H9 (cell line): Measurements from ENCODE around the gene MDK. TPM values are rescaled to one million over a fixed set of nuclear protein-coding genes. Genes with fewer than 3 reads are reported as not detected.

Experiments used
- DNase-seq: peaks from one replicate; pipeline ENCODE4 v3.0.0-alpha.2; 2017
- H2AFZ ChIP-seq: one replicate; pipeline ENCODE4 v1.6.1; 2013; ENCODE audit warnings: mild to moderate bottlenecking, low read length, control low read depth, moderate library complexity
- H2AK5ac ChIP-seq: 2 replicates; pipeline ENCODE4 v1.6.1; 2013; ENCODE audit warnings: low read length, control low read depth, mixed read lengths; ENCODE audit not compliant: insufficient read length
- H2BK120ac ChIP-seq: one replicate; pipeline ENCODE4 v1.6.1; 2013; ENCODE audit warnings: low read depth, mild to moderate bottlenecking, low read length, control low read depth, inconsistent platforms; ENCODE audit not compliant: poor library complexity, severe bottlenecking
- H2BK12ac ChIP-seq: 2 replicates; pipeline ENCODE4 v1.6.1; 2013; ENCODE audit warnings: low read length, control low read depth, mixed read lengths, low read depth; ENCODE audit not compliant: insufficient read length
- H2BK15ac ChIP-seq: 2 replicates; pipeline ENCODE4 v1.6.1; 2013; ENCODE audit warnings: low read depth, low read length, control low read depth
- H2BK20ac ChIP-seq: one replicate; pipeline ENCODE4 v1.6.1; 2013; ENCODE audit warnings: low read depth, mild to moderate bottlenecking, low read length, control low read depth, inconsistent platforms; ENCODE audit not compliant: poor library complexity, severe bottlenecking
- H2BK5ac ChIP-seq: 2 replicates; pipeline ENCODE4 v1.6.1; 2013; ENCODE audit warnings: low read length, control low read depth, mixed read lengths; ENCODE audit not compliant: insufficient read length
- H3K14ac ChIP-seq: 2 replicates; pipeline ENCODE4 v1.6.1; 2013; ENCODE audit warnings: low read length, control low read depth; ENCODE audit not compliant: insufficient read depth
- H3K18ac ChIP-seq: 2 replicates; pipeline ENCODE4 v1.6.1; 2013; ENCODE audit warnings: low read depth, mild to moderate bottlenecking, mixed read lengths, low read length, control low read depth; ENCODE audit not compliant: insufficient read length
- H3K23ac ChIP-seq: 2 replicates; pipeline ENCODE4 v1.6.1; 2013; ENCODE audit warnings: low read length, control low read depth, mixed read lengths, low read depth; ENCODE audit not compliant: insufficient read length
- H3K23me2 ChIP-seq: 2 replicates; pipeline ENCODE4 v1.6.1; 2013; ENCODE audit warnings: low read depth, mild to moderate bottlenecking, mixed read lengths, low read length, control low read depth; ENCODE audit not compliant: insufficient read length, poor library complexity, severe bottlenecking
- H3K27ac ChIP-seq: 2 replicates; pipeline ENCODE4 v1.5.1; 2013; ENCODE audit warnings: low read length, control low read depth, mixed read lengths, low read depth; ENCODE audit not compliant: insufficient read length
- H3K27me3 ChIP-seq: 2 replicates; pipeline ENCODE4 v1.6.1; 2013; ENCODE audit warnings: low read length, control low read depth, inconsistent platforms; ENCODE audit not compliant: insufficient read depth
- H3K4ac ChIP-seq: 2 replicates; pipeline ENCODE4 v1.6.1; 2013; ENCODE audit warnings: low read depth, mild to moderate bottlenecking, control low read depth, inconsistent platforms, low read length, moderate library complexity
- H3K4me1 ChIP-seq: 2 replicates; pipeline ENCODE4 v1.6.1; 2013; ENCODE audit warnings: low read length, control low read depth, inconsistent platforms; ENCODE audit not compliant: insufficient read depth
- H3K4me2 ChIP-seq: 2 replicates; pipeline ENCODE4 v1.6.1; 2013; ENCODE audit warnings: low read length, control low read depth, mixed read lengths; ENCODE audit not compliant: insufficient read length, insufficient read depth
- H3K56ac ChIP-seq: 2 replicates; pipeline ENCODE4 v1.6.1; 2013; ENCODE audit warnings: low read depth, mild to moderate bottlenecking, mixed read lengths, low read length, control low read depth; ENCODE audit not compliant: insufficient read length
- H3K79me1 ChIP-seq: 2 replicates; pipeline ENCODE4 v1.6.1; 2013; ENCODE audit warnings: low read depth, mild to moderate bottlenecking, moderate library complexity, low read length, control low read depth, inconsistent platforms; ENCODE audit not compliant: insufficient read depth, poor library complexity, severe bottlenecking
- H3K79me2 ChIP-seq: 2 replicates; pipeline ENCODE4 v1.6.1; 2013; ENCODE audit warnings: low read length, control low read depth, inconsistent platforms; ENCODE audit not compliant: insufficient read depth
- H3K9ac ChIP-seq: 2 replicates; pipeline ENCODE4 v1.6.1; 2013; ENCODE audit warnings: low read length, control low read depth, mixed read lengths; ENCODE audit not compliant: insufficient read length; ENCODE audit errors: extremely low read depth
- H3K9me3 ChIP-seq: one replicate; pipeline ENCODE4 v1.6.1; 2013; ENCODE audit warnings: low read depth, low read length, inconsistent platforms; ENCODE audit not compliant: control insufficient read depth
- H3T11ph ChIP-seq: one replicate; pipeline ENCODE4 v1.6.1; 2013; ENCODE audit warnings: mild to moderate bottlenecking, low read length, control low read depth, inconsistent platforms
- H4K20me1 ChIP-seq: one replicate; pipeline ENCODE4 v1.6.1; 2013; ENCODE audit not compliant: control insufficient read depth, insufficient read length, insufficient read depth
- H4K5ac ChIP-seq: 2 replicates; pipeline ENCODE4 v1.6.1; 2013; ENCODE audit warnings: low read depth, mild to moderate bottlenecking, mixed read lengths, low read length, control low read depth; ENCODE audit not compliant: insufficient read length
- H4K8ac ChIP-seq: replicated peaks from 2 replicates; pipeline ENCODE4 v1.6.1; 2013; ENCODE audit warnings: low read length, control low read depth, mixed read lengths, low read depth; ENCODE audit not compliant: insufficient read length
- H4K91ac ChIP-seq: 2 replicates; pipeline ENCODE4 v1.6.1; 2013; ENCODE audit warnings: low read depth, mild to moderate bottlenecking, moderate library complexity, mixed read lengths, low read length, control low read depth; ENCODE audit not compliant: insufficient read length
- H3K27ac Mint-ChIP-seq, 3 experiments: 2 replicates in 2 of 3; 3 replicates in 1 of 3; pipeline ENCODE4 v1.8.0; 2020 to 2021; ENCODE audit warnings: mixed read lengths in 3 of 3, mild to moderate bottlenecking in 1 of 3, moderate library complexity in 1 of 3
- H3K27me3 Mint-ChIP-seq: 2 replicates; pipeline ENCODE4 v1.8.0; 2021; ENCODE audit warnings: low read depth, mild to moderate bottlenecking, moderate library complexity, mixed read lengths
- H3K36me3 Mint-ChIP-seq, 3 experiments: 2 replicates in 2 of 3; 3 replicates in 1 of 3; pipeline ENCODE4 v1.8.0; 2020 to 2021; ENCODE audit warnings: low read depth in 3 of 3, mixed read lengths in 3 of 3; ENCODE audit not compliant: insufficient read depth in 1 of 3
- H3K4me1 Mint-ChIP-seq, 2 experiments: 2 replicates each; pipeline ENCODE4 v1.8.0; 2020; ENCODE audit warnings: mixed read lengths in 2 of 2
- H3K4me3 Mint-ChIP-seq, 2 experiments: 2 replicates in 1 of 2; 3 replicates in 1 of 2; pipeline ENCODE4 v1.8.0; 2020 to 2021; ENCODE audit warnings: mild to moderate bottlenecking in 2 of 2, mixed read lengths in 2 of 2, moderate library complexity in 1 of 2
- H3K9me3 Mint-ChIP-seq, 2 experiments: 2 replicates in 1 of 2; 3 replicates in 1 of 2; pipeline ENCODE4 v1.8.0; 2020; ENCODE audit warnings: mild to moderate bottlenecking in 2 of 2, mixed read lengths in 2 of 2, moderate library complexity in 1 of 2
- CTCF ChIP-seq: fragments of 200-600 bp; sonication (generic); conservative IDR thresholded peaks from 3 replicates; pipeline ENCODE4 v1.8.0; 2021; ENCODE audit warnings: antibody characterized with exemption, mild to moderate bottlenecking
- WGBS: extraction: QIAGEN DNeasy Blood & Tissue Kit; methylation state at CpG from one replicate; pipeline ENCODE4 v1.1.7; 2013; ENCODE audit warnings: missing lambda C conversion rate, low lambda C conversion rate, mixed read lengths; ENCODE audit not compliant: insufficient read length; ENCODE audit errors: extremely low coverage; 5-methylcytosine and 5-hydroxymethylcytosine counted together
- total RNA-seq: library from RNA; stranded (reverse); gene quantifications from 2 replicates; pipeline ENCODE4 v1.2.1, GENCODE V29; 2021

MDK gene
- total RNA-seq, 1 experiment from 2014 or later = 392 TPM

GRCh38 chr11:46393759-46394158 lies 12.3 kb downstream of the MDK start:
- H3K14ac ChIP-seq = no peak overlapping the region
- no peaks in the 10 kb centered on the region for H3K9me3 Mint-ChIP-seq
- H2BK20ac ChIP-seq = no peak overlapping the region
- no peak overlapping the region for H3K9ac ChIP-seq
- H2AFZ ChIP-seq = no peak overlapping the region
- H4K8ac ChIP-seq = no peak overlapping the region
- no peaks in the 10 kb centered on the region for H3K79me2 ChIP-seq
- H3K4me1 ChIP-seq = peaks cover 3% of the 10 kb centered on the region; the same call in 1 of the 2 replicates
- H4K5ac ChIP-seq = no peak overlapping the region
- no peak overlapping the region for H2BK5ac ChIP-seq
- TF ChIP-seq CTCF = no peak
- H3K4me1 Mint-ChIP-seq = peaks cover 21 to 26% of the 10 kb centered on the region in 2 experiments
- peaks cover 15% of the 10 kb centered on the region for H3K23me2 ChIP-seq
- H3K9me3 ChIP-seq = no peaks in the 10 kb centered on the region
- no peak overlapping the region for H3K56ac ChIP-seq
- H3K4me3 Mint-ChIP-seq = no peak overlapping the region
- no peak overlapping the region for H3T11ph ChIP-seq
- no peak overlapping the region for H3K18ac ChIP-seq
- H2BK15ac ChIP-seq = no peak overlapping the region
- H3K27me3 ChIP-seq = peaks cover 14% of the 10 kb centered on the region; the same call in 1 of the 2 replicates
- H3K4me2 ChIP-seq = no peak overlapping the region
- no peak overlapping the region for H3K4ac ChIP-seq
- no peak overlapping the region for H3K23ac ChIP-seq
- H3K79me1 ChIP-seq = no peaks in the 10 kb centered on the region
- H4K91ac ChIP-seq = no peak overlapping the region
- no peak overlapping the region for H2BK120ac ChIP-seq
- peaks cover 45% of the 10 kb centered on the region for H3K27me3 Mint-ChIP-seq
- no CpG with 5 or more reads among the region's 4 CpGs for WGBS
- no peak overlapping the region for H2AK5ac ChIP-seq
- H4K20me1 ChIP-seq = no peaks in the 10 kb centered on the region
- H2BK12ac ChIP-seq = no peak overlapping the region
- H3K36me3 Mint-ChIP-seq = peaks cover 0 to 14% (median 13%) of the 10 kb centered on the region in 3 experiments; a peak in 6 of 7 replicates
- no peak overlapping the region for H3K27ac ChIP-seq
- no peak overlapping the region for H3K27ac Mint-ChIP-seq
- DNase-seq = no peak
